Measurements from ENCODE around the gene TARDBP.
"Not testable (repeated sequence)": the region's sequence is repeated elsewhere in the genome, so short reads cannot be mapped to it uniquely, and the experiment has no call there.

The TARDBP gene

GRCh38 chr1:10992864-10993263, 19.6 kb upstream of the TARDBP start:
- no peak for DNase-seq (ENCODE audit: low spot score)

GRCh38 chr1:10996100-10996499, 16.4 kb upstream of the TARDBP start:
- no peak for DNase-seq (ENCODE audit: low spot score)

- no peak for DNase-seq (ENCODE audit: low spot score)
These were observed 11.9 kb upstream of the TARDBP start for GRCh38 chr1:11000526-11000925.

GRCh38 chr1:11013160-11013531, 692 bp downstream of the TARDBP start:
- DNase-seq (ENCODE audit: low spot score): no peak

GRCh38 chr1:11019358-11019757, 6.9 kb downstream of the TARDBP start:
- not testable (repeated sequence) for DNase-seq (ENCODE audit: low spot score)

- DNase-seq (ENCODE audit: low spot score): no peak
These were observed 7.5 kb downstream of the TARDBP start for GRCh38 chr1:11019971-11020370.

- no peak for DNase-seq (ENCODE audit: low spot score)
These were observed 10.7 kb downstream of the TARDBP start for GRCh38 chr1:11023201-11023600.

GRCh38 chr1:11024154-11024873, 11.9 kb downstream of the TARDBP start:
- no peak for DNase-seq (ENCODE audit: low spot score)

GRCh38 chr1:11024874-11025203, 12.4 kb downstream of the TARDBP start:
- no peak for DNase-seq (ENCODE audit: low spot score)

- DNase-seq (ENCODE audit: low spot score): no peak
These were observed 13.2 kb downstream of the TARDBP start for GRCh38 chr1:11025618-11026017.

GRCh38 chr1:11026052-11026451, 13.6 kb downstream of the TARDBP start:
- DNase-seq (ENCODE audit: low spot score): no peak

GRCh38 chr1:11026903-11027302, 14.4 kb downstream of the TARDBP start:
- no peak for DNase-seq (ENCODE audit: low spot score)

GRCh38 chr1:11027316-11027715, 14.9 kb downstream of the TARDBP start:
- DNase-seq (ENCODE audit: low spot score): no peak

- no peak for DNase-seq (ENCODE audit: low spot score)
These were observed 15.6 kb downstream of the TARDBP start for GRCh38 chr1:11028018-11028417.

GRCh38 chr1:11030865-11031264, 18.4 kb downstream of the TARDBP start:
- no peak for DNase-seq (ENCODE audit: low spot score)

GRCh38 chr1:11031624-11032262, 19.3 kb downstream of the TARDBP start:
- DNase-seq (ENCODE audit: low spot score): no peak

GRCh38 chr1:11037019-11037739, 24.7 kb downstream of the TARDBP start:
- DNase-seq (ENCODE audit: low spot score): not testable (repeated sequence)

GRCh38 chr1:11037740-11038182, 25.3 kb downstream of the TARDBP start:
- DNase-seq (ENCODE audit: low spot score): peak; percentile 83

GRCh38 chr1:11039351-11040104, 27.1 kb downstream of the TARDBP start:
- DNase-seq (ENCODE audit: low spot score): no peak

GRCh38 chr1:11040105-11040429, 27.6 kb downstream of the TARDBP start:
- DNase-seq (ENCODE audit: low spot score): not testable (repeated sequence)

- DNase-seq (ENCODE audit: low spot score): no peak
These were observed 28.6 kb downstream of the TARDBP start for GRCh38 chr1:11041048-11041447.

GRCh38 chr1:11042065-11042464, 29.6 kb downstream of the TARDBP start:
- DNase-seq (ENCODE audit: low spot score): no peak
